ENCODE results near the gene KLHL36. TPM values are rescaled to one million over a fixed set of nuclear protein-coding genes. Genes with fewer than 3 reads are reported as not detected.

Gene KLHL36
- polyA plus RNA-seq, 1 of the 3 experiments (the other 2 are of a cell fraction): 39.8 TPM

GRCh38 chr16:84610376-84610775 lies 37.9 kb upstream of the KLHL36 start:
- no peaks in the 10 kb centered on the region for H3K27me3 ChIP-seq (ENCODE audit: insufficient read depth)
- H4K20me1 ChIP-seq (ENCODE audit: insufficient read depth): peaks cover 53% of the 10 kb centered on the region
- ChIA-PET POLR2A (no interaction called here), CTCF (interaction anchor here (0.8 to 2.4 kb wide), 3 partner anchors 12 to 925 kb away, joined by 3 to 9 read pairs (median 8); no protein-coding TSS in a partner anchor)
- H3K4me2 ChIP-seq: no peak overlapping the region
- H3K4me3 ChIP-seq (ENCODE audit: low read depth in 2 of 2, low read length in 1 of 2): no peak overlapping the region
- TF ChIP-seq MXI1 (IDR thresholded peaks at IDR 0.05; ENCODE audit: low read depth, low read length) (no peak), NFIC (IDR thresholded peaks at IDR 0.05; ENCODE audit: borderline replicate concordance) (no peak), ELF1 (IDR thresholded peaks at IDR 0.05) (no peak), CHD2 (IDR thresholded peaks at IDR 0.05; ENCODE audit: low read length, partially characterized antibody) (no peak), SMC3 (IDR thresholded peaks at IDR 0.05; ENCODE audit: low read depth, low read length) (no peak), NRF1 (IDR thresholded peaks at IDR 0.05; ENCODE audit: low read depth, low read length) (no peak), RCOR1 (IDR thresholded peaks at IDR 0.05; ENCODE audit: low read length) (no peak), GATA2 (CRISPR knock-in tag; IDR thresholded peaks at IDR 0.05) (no peak), TEAD4 (IDR thresholded peaks at IDR 0.05; ENCODE audit: borderline replicate concordance, insufficient read depth) (no peak), ZBTB33 (IDR thresholded peaks at IDR 0.05; ENCODE audit: borderline replicate concordance, low read depth) (no peak), FOXJ3 (CRISPR knock-in tag; IDR thresholded peaks at IDR 0.05) (no peak), RXRA (IDR thresholded peaks at IDR 0.05; ENCODE audit: borderline replicate concordance, low read depth) (no peak), FOSL2 (IDR thresholded peaks at IDR 0.05; ENCODE audit: borderline replicate concordance, low read depth) (no peak), GABPA (IDR thresholded peaks at IDR 0.05; ENCODE audit: low read depth) (no peak), MAX (IDR thresholded peaks at IDR 0.05; ENCODE audit: low read depth) (no peak), FOXM1 (IDR thresholded peaks at IDR 0.05; ENCODE audit: low read depth) (no peak), REST (IDR thresholded peaks at IDR 0.05; ENCODE audit: low read depth, low read length) (no peak)
- WGBS (ENCODE audit: low lambda C conversion rate): 94% methylated on average over 1 of the region's 1 CpG
- no peaks in the 10 kb centered on the region for H3K9me2 ChIP-seq
- peaks cover 12 to 21% of the 10 kb centered on the region in 2 experiments; a peak in 3 of 4 replicates for H3K4me1 ChIP-seq (ENCODE audit: control insufficient read depth in 1 of 2, insufficient read depth in 2 of 2, low read depth in 1 of 2, low read length in 1 of 2)
- peaks cover 0 to 11% of the 10 kb centered on the region in 2 experiments for H3K36me3 ChIP-seq (replicated peaks in 1 of 2; ENCODE audit: control insufficient read depth in 1 of 2, insufficient read depth in 2 of 2, low read length in 1 of 2)
- H3K9ac ChIP-seq: no peak overlapping the region
- H3K9me3 ChIP-seq: no peaks in the 10 kb centered on the region
- H2AFZ ChIP-seq (ENCODE audit: low read depth): no peak overlapping the region
- peaks cover 100% of the 10 kb centered on the region for H3K79me2 ChIP-seq (ENCODE audit: insufficient read depth)
- H3K27ac ChIP-seq (ENCODE audit: low read depth in 2 of 2, low read length in 1 of 2): no peak overlapping the region
- no peak for DNase-seq
- H3F3A ChIP-seq (replicated peaks; ENCODE audit: insufficient read depth): peaks cover 8% of the 10 kb centered on the region

Data from SK-N-SH (cell line).